ENCODE data around the gene MSI2.

Gene MSI2

DNA sequence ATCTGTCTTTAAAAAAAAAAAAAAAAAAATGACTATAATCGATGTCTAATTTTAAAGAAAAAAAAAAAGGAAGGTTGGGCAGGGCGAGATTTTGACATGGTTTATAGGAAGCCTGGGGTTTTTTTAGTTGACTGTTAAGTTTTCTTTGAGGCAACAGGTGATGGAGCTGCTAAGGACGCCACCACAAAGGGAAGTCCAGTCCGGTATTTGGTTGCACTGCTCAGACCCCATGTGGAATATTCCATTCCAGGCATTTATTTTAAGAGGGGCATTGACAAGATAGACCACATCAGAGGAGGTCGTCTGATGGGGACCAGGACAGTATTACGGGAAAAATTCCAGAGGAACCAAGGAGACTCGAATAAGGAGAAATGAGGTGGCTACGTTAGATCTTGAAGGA lies 320.4 kb downstream of the MSI2 start:
- TF ChIP-seq YY1 (IDR thresholded peaks at IDR 0.05; ENCODE audit: low read depth) (no peak), NFIC (IDR thresholded peaks at IDR 0.05) (no peak), TCF12 (IDR thresholded peaks at IDR 0.05; ENCODE audit: low read depth) (no peak), RAD21 (IDR thresholded peaks at IDR 0.05; ENCODE audit: low read depth) (no peak), FOXM1 (IDR thresholded peaks at IDR 0.05; ENCODE audit: borderline replicate concordance, low read depth) (no peak), EP300 (IDR thresholded peaks at IDR 0.05; ENCODE audit: borderline replicate concordance) (no peak), ZBTB7A (IDR thresholded peaks at IDR 0.05; ENCODE audit: low read depth) (no peak), CEBPB (IDR thresholded peaks at IDR 0.05) (no peak), TEAD4 (IDR thresholded peaks at IDR 0.05) (no peak), EGR1 (IDR thresholded peaks at IDR 0.05) (no peak), TAF1 (IDR thresholded peaks at IDR 0.05; ENCODE audit: low read depth) (no peak), USF1 (IDR thresholded peaks at IDR 0.05) (no peak), CREB1 (IDR thresholded peaks at IDR 0.05; ENCODE audit: low read depth) (no peak), REST (IDR thresholded peaks at IDR 0.05; ENCODE audit: low read depth) (no peak)
- TF ChIP-seq, protein P1, sequence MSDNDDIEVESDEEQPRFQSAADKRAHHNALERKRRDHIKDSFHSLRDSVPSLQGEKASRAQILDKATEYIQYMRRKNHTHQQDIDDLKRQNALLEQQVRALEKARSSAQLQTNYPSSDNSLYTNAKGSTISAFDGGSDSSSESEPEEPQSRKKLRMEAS (IDR thresholded peaks at IDR 0.05) = no peak

- TF ChIP-seq, protein P1 (IDR thresholded peaks at IDR 0.05) = no peak
- TF ChIP-seq CEBPB (IDR thresholded peaks at IDR 0.05) (peak; percentile 92), EGR1 (IDR thresholded peaks at IDR 0.05) (no peak)
Measured at GRCh38 chr17:57577751-57578607, 321.7 kb downstream of the MSI2 start.

DNA sequence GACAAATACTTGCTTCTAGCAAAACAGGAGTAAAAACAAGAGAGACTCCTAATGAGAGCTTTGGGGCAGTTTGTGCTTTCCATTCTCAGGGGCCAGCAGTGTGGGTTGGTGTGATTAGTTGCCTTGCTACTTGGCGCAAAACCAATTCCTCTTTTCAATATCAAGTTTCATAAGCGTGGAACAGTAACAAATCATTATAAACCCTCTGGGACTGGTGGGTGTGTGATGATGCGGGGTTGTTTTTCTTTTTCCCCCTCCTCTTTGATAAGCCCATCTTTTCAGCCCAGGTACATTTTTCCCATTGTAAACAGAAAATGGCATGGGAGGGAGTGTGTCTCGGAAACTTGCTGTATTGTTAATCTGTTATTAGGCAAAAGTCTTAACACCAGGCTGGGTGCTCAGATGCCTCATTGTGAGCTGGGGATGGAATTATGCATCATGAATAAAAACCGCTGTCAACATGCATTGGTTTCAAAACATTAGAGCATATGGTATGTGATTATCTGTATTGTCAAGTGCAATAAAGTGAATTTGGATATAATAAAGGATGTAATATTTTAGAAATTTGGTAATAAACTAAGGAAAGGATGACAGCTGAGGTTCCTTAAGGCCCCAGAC lies 322.4 kb downstream of the MSI2 start:
- TF ChIP-seq REST (IDR thresholded peaks at IDR 0.05; ENCODE audit: low read depth) = no peak
- TF ChIP-seq TCF12 (IDR thresholded peaks at IDR 0.05; ENCODE audit: low read depth) = no peak
- no peak for TF ChIP-seq USF1 (IDR thresholded peaks at IDR 0.05)
- no peak for TF ChIP-seq TAF1 (IDR thresholded peaks at IDR 0.05; ENCODE audit: low read depth)
- TF ChIP-seq EP300 (IDR thresholded peaks at IDR 0.05; ENCODE audit: borderline replicate concordance) = no peak
- no peak for TF ChIP-seq YY1 (IDR thresholded peaks at IDR 0.05; ENCODE audit: low read depth)
- TF ChIP-seq EGR1 (IDR thresholded peaks at IDR 0.05) = no peak
- no peak for TF ChIP-seq CEBPB (IDR thresholded peaks at IDR 0.05)
- no peak for TF ChIP-seq FOXM1 (IDR thresholded peaks at IDR 0.05; ENCODE audit: borderline replicate concordance, low read depth)
- TF ChIP-seq ZBTB7A (IDR thresholded peaks at IDR 0.05; ENCODE audit: low read depth) = no peak
- TF ChIP-seq, protein P1 (IDR thresholded peaks at IDR 0.05) = no peak
- TF ChIP-seq TEAD4 (IDR thresholded peaks at IDR 0.05) = no peak
- TF ChIP-seq NFIC (IDR thresholded peaks at IDR 0.05) = no peak

GRCh38 chr17:57579245-57579644 lies 322.9 kb downstream of the MSI2 start:
- no peak for TF ChIP-seq YY1 (IDR thresholded peaks at IDR 0.05; ENCODE audit: low read depth)
- TF ChIP-seq, protein P1 (IDR thresholded peaks at IDR 0.05) = no peak
- no peak for TF ChIP-seq RAD21 (IDR thresholded peaks at IDR 0.05; ENCODE audit: low read depth)
- no peak for TF ChIP-seq FOXM1 (IDR thresholded peaks at IDR 0.05; ENCODE audit: borderline replicate concordance, low read depth)
- TF ChIP-seq TCF12 (IDR thresholded peaks at IDR 0.05; ENCODE audit: low read depth) = no peak
- no peak for TF ChIP-seq REST (IDR thresholded peaks at IDR 0.05; ENCODE audit: low read depth)
- TF ChIP-seq CEBPB (IDR thresholded peaks at IDR 0.05) = no peak
- TF ChIP-seq NFIC (IDR thresholded peaks at IDR 0.05) = no peak
- TF ChIP-seq EP300 (IDR thresholded peaks at IDR 0.05; ENCODE audit: borderline replicate concordance) = no peak
- no peak for TF ChIP-seq TAF1 (IDR thresholded peaks at IDR 0.05; ENCODE audit: low read depth)
- TF ChIP-seq USF1 (IDR thresholded peaks at IDR 0.05) = no peak
- no peak for TF ChIP-seq TEAD4 (IDR thresholded peaks at IDR 0.05)
- TF ChIP-seq CREB1 (IDR thresholded peaks at IDR 0.05; ENCODE audit: low read depth) = no peak
- TF ChIP-seq ZBTB7A (IDR thresholded peaks at IDR 0.05; ENCODE audit: low read depth) = no peak
- no peak for TF ChIP-seq EGR1 (IDR thresholded peaks at IDR 0.05)

Data from Ishikawa (cell line).